Measurements from ENCODE around the gene COL27A1. TPM values are rescaled to one million over a fixed set of nuclear protein-coding genes. Genes with fewer than 3 reads are reported as not detected.

The COL27A1 gene
- total RNA-seq, 2 experiments from 2014 or later: 8.4 to 9.7 TPM

DNA sequence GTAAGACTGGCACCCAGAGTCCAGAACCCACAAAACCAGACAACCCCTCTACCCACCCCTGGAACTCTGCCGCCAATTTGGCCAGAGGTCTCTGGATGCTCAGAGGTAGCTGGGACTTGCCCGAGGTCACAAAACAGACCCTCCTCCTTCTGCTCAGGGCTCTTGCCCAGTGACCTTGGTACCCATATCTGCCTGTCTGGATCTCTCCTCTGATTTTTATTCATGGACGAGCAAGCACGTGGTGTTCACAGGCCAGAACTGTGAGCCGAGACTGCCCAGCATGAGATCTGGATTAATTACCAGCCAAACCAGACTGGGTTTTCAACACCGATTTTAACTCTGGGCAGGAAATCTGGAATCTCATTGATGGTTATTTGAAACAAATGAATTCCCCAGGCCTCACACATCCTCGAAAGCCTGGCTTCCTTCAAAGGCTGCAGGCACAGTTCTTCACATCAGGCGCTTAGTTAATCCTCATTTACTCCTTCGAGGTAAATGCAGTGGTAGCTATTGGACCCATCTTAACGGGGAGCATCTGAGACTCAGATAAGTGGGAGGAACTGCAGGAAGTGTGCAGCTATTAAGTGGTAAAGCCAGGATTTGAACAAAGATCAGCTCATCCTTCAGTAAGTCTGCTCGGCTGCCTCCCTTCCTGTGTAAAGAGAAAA lies 21.4 kb downstream of the COL27A1 start:
- intact Hi-C loops (cut with micrococcal nuclease): no loop called here
- ChIA-PET POLR2A (interaction anchor here (0.7 kb wide), 1 partner anchor 21 kb away, joined by 4 read pairs; no protein-coding TSS in a partner anchor), CTCF (interaction anchor here (0.8 to 1.1 kb wide), 2 partner anchors 22 to 113 kb away, joined by 3 read pairs; partner anchors contain the start of gene COL27A1)
- Mint-ChIP-seq H3K4me3 (no peak overlapping the region), H3K36me3 (ENCODE audit: low read depth) (no peaks in the 10 kb centered on the region), H3K27me3 (peaks cover 3% of the 10 kb centered on the region), H3K9me3 (no peaks in the 10 kb centered on the region), H3K27ac (no peak overlapping the region), H3K4me1 (ENCODE audit: low read depth) (no peaks in the 10 kb centered on the region)
- ATAC-seq (no peak), DNase-seq (no peak)
- TF ChIP-seq, protein P1, sequence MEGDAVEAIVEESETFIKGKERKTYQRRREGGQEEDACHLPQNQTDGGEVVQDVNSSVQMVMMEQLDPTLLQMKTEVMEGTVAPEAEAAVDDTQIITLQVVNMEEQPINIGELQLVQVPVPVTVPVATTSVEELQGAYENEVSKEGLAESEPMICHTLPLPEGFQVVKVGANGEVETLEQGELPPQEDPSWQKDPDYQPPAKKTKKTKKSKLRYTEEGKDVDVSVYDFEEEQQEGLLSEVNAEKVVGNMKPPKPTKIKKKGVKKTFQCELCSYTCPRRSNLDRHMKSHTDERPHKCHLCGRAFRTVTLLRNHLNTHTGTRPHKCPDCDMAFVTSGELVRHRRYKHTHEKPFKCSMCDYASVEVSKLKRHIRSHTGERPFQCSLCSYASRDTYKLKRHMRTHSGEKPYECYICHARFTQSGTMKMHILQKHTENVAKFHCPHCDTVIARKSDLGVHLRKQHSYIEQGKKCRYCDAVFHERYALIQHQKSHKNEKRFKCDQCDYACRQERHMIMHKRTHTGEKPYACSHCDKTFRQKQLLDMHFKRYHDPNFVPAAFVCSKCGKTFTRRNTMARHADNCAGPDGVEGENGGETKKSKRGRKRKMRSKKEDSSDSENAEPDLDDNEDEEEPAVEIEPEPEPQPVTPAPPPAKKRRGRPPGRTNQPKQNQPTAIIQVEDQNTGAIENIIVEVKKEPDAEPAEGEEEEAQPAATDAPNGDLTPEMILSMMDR (IDR thresholded peaks at IDR 0.05): no peak

DNA sequence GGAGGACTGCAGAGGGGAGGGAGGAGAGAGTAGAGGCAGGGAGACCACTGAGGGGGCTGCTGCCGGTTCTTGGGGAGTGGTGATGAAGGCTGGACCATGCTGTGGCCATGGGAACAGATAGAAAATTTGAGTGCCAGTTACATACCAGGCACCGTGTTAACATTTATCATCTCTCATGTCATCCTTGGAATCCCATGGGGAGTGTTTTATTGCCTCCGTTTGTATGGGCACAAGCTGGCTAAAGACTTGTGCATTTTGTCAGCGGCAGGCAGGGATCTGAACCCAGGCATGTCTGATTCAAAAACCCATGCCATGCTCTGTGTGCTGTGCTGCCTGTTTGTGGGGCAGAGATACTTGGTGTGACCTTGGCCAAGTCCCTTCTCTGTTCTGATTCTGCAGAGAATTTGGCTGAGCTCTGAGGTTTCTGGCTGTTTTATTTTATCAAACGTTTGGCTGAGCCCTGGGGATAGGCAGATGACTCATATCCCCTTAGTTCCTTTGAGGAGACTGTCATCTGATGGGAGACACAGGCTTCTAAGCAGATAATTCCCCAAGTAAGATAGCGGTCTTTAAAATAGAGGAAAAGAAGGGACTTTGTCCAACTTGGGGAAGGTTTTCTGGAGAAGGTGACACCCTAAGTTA lies 22.2 kb downstream of the COL27A1 start:
- Mint-ChIP-seq H3K36me3 (ENCODE audit: low read depth) (no peaks in the 10 kb centered on the region), H3K4me1 (ENCODE audit: low read depth) (no peaks in the 10 kb centered on the region), H3K27me3 (peaks cover 3% of the 10 kb centered on the region), H3K27ac (no peak overlapping the region), H3K4me3 (no peak overlapping the region), H3K9me3 (no peaks in the 10 kb centered on the region)
- ChIA-PET POLR2A (interaction anchor here (0.6 to 0.7 kb wide), 2 partner anchors 20 to 52 kb away, joined by 3 to 4 read pairs; no protein-coding TSS in a partner anchor), CTCF (interaction anchor here (0.8 to 1.1 kb wide), 3 partner anchors 22 to 113 kb away, joined by 3 read pairs; partner anchors contain the start of gene COL27A1)
- ATAC-seq (no peak), DNase-seq (no peak)
- TF ChIP-seq, protein P1 (IDR thresholded peaks at IDR 0.05): no peak
- intact Hi-C loops (cut with micrococcal nuclease): no loop called here

DNA sequence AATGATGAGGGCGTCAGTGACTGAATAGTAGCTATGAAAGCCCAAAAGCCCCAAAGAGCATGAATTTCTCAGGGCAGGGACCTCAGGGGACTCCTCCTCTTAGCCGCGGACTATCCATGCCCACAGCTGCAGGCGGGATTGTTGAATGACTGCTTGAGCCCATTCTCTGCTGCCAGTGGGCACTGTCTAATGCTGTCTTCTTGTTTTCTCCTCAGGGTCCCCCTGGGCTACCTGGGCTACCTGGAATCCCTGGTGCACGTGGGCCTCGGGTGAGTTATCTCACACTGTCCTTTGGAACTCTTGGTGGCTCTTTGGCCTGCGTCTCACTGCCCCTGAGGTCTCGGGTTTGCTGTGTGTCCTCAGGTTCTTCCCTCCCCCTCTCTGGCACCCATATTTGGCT lies 22.7 kb downstream of the COL27A1 start:
- no peaks in the 10 kb centered on the region for H3K4me1 Mint-ChIP-seq (ENCODE audit: low read depth)
- DNase-seq (no peak), ATAC-seq (no peak)
- ChIA-PET POLR2A (interaction anchor here (0.6 kb wide), 1 partner anchor 53 kb away, joined by 3 read pairs; no protein-coding TSS in a partner anchor), CTCF (interaction anchor here (1.0 kb wide), 1 partner anchor 70 kb away, joined by 3 read pairs; no protein-coding TSS in a partner anchor)
- H3K27ac Mint-ChIP-seq: no peak overlapping the region
- peaks cover 3% of the 10 kb centered on the region for H3K27me3 Mint-ChIP-seq
- no peak overlapping the region for H3K4me3 Mint-ChIP-seq
- H3K36me3 Mint-ChIP-seq (ENCODE audit: low read depth): no peaks in the 10 kb centered on the region
- intact Hi-C loops (cut with micrococcal nuclease): no loop called here
- TF ChIP-seq, protein P1 (IDR thresholded peaks at IDR 0.05): no peak
- H3K9me3 Mint-ChIP-seq: no peaks in the 10 kb centered on the region

DNA sequence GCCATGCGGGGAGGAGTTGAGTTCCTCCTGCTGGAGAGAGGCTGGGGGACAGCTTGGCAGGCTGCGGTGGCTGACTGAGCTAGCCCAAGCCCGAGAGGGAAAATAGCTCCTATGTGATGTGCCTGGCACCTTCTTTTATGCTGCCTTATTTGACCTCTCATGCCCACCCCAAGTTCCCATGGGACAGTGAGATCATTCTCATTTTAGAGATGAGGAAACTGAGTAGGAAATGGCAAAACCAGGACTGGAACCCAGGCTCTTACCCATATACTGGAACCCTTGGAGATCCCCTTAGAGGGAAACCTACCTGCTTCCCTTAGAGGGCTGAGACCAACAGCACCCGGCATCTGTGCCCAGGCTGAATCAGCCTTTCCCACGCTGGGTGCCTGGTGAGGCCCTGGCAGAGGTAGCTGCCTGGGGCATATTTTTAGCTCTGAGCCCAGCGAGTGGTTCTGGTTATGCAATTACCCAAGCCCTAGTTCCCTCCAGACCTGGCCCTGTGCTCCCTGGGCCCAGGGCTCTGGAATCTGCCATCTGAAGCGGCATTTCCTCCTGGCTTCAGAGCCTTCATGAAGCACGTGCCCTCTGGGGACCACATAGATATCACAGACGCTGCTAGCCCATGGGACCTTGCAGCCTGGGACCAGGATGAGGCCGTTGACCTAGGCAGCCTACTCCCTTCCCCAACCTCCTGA lies 23.6 kb downstream of the COL27A1 start:
- Mint-ChIP-seq H3K4me1 (ENCODE audit: low read depth) (no peaks in the 10 kb centered on the region), H3K27ac (no peak overlapping the region), H3K36me3 (ENCODE audit: low read depth) (no peaks in the 10 kb centered on the region), H3K27me3 (peaks cover 3% of the 10 kb centered on the region), H3K4me3 (no peak overlapping the region), H3K9me3 (no peaks in the 10 kb centered on the region)
- DNase-seq (no peak), ATAC-seq (no peak)
- ChIA-PET POLR2A (no interaction called here), CTCF (no interaction called here)
- TF ChIP-seq, protein P1 (IDR thresholded peaks at IDR 0.05): no peak
- intact Hi-C loops (cut with micrococcal nuclease): no loop called here
